Measurements from ENCODE around the gene RXRA. TPM values are rescaled to one million over a fixed set of nuclear protein-coding genes. Genes with fewer than 3 reads are reported as not detected.

The RXRA gene
- total RNA-seq, 1 experiment from 2014 or later: 15.7 TPM

- Histone ChIP-seq H3K36me3 (no peaks in the 10 kb centered on the region), H3K4me1 (replicated peaks) (no peaks in the 10 kb centered on the region), H3K4me3 (no peak overlapping the region), H3K27me3 (replicated peaks) (no peaks in the 10 kb centered on the region), H3K9me3 (replicated peaks) (no peaks in the 10 kb centered on the region), H3K27ac (no peak overlapping the region)
- no peak for DNase-seq (ENCODE audit: low read depth in 1 of 2, low spot score in 2 of 2)
Observed at GRCh38 chr9:134346840-134347583, 20.8 kb downstream of the RXRA start.

- H3K36me3 ChIP-seq: no peaks in the 10 kb centered on the region
- H3K27me3 ChIP-seq (replicated peaks): no peaks in the 10 kb centered on the region
- no peak overlapping the region for H3K27ac ChIP-seq
- H3K4me1 ChIP-seq (replicated peaks): no peaks in the 10 kb centered on the region
- no peaks in the 10 kb centered on the region for H3K9me3 ChIP-seq (replicated peaks)
- H3K4me3 ChIP-seq: no peak overlapping the region
- DNase-seq (ENCODE audit: low read depth in 1 of 2, low spot score in 2 of 2): no peak
Observed at GRCh38 chr9:134347996-134348395, 21.7 kb downstream of the RXRA start.

- Histone ChIP-seq H3K36me3 (no peaks in the 10 kb centered on the region), H3K4me3 (no peak overlapping the region), H3K27ac (no peak overlapping the region), H3K27me3 (replicated peaks) (no peaks in the 10 kb centered on the region), H3K4me1 (replicated peaks) (no peaks in the 10 kb centered on the region), H3K9me3 (replicated peaks) (no peaks in the 10 kb centered on the region)
- DNase-seq (ENCODE audit: low read depth in 1 of 2, low spot score in 2 of 2): no peak
Observed at GRCh38 chr9:134348404-134349155, 22.3 kb downstream of the RXRA start.

GRCh38 chr9:134349936-134350335, 23.7 kb downstream of the RXRA start:
- no peaks in the 10 kb centered on the region for H3K36me3 ChIP-seq
- DNase-seq (ENCODE audit: low read depth in 1 of 2, low spot score in 2 of 2): no peak
- H3K9me3 ChIP-seq (replicated peaks): no peaks in the 10 kb centered on the region
- no peaks in the 10 kb centered on the region for H3K4me1 ChIP-seq (replicated peaks)
- no peak overlapping the region for H3K27ac ChIP-seq
- H3K4me3 ChIP-seq: no peak overlapping the region
- H3K27me3 ChIP-seq (replicated peaks): no peaks in the 10 kb centered on the region

- H3K27ac ChIP-seq: no peak overlapping the region
- H3K4me3 ChIP-seq: no peak overlapping the region
- no peak for DNase-seq (ENCODE audit: low read depth in 1 of 2, low spot score in 2 of 2)
- no peaks in the 10 kb centered on the region for H3K4me1 ChIP-seq (replicated peaks)
- no peaks in the 10 kb centered on the region for H3K36me3 ChIP-seq
- H3K9me3 ChIP-seq (replicated peaks): no peaks in the 10 kb centered on the region
- no peaks in the 10 kb centered on the region for H3K27me3 ChIP-seq (replicated peaks)
Observed at GRCh38 chr9:134350416-134350994, 24.2 kb downstream of the RXRA start.

GRCh38 chr9:134351606-134352176, 25.4 kb downstream of the RXRA start:
- Histone ChIP-seq H3K36me3 (no peaks in the 10 kb centered on the region), H3K4me1 (replicated peaks) (no peaks in the 10 kb centered on the region), H3K27me3 (replicated peaks) (no peaks in the 10 kb centered on the region), H3K9me3 (replicated peaks) (no peaks in the 10 kb centered on the region), H3K27ac (no peak overlapping the region), H3K4me3 (no peak overlapping the region)
- no peak for DNase-seq (ENCODE audit: low read depth in 1 of 2, low spot score in 2 of 2)

GRCh38 chr9:134352247-134352933, 26.1 kb downstream of the RXRA start:
- DNase-seq (ENCODE audit: low read depth in 1 of 2, low spot score in 2 of 2): no peak
- Histone ChIP-seq H3K4me1 (replicated peaks) (no peaks in the 10 kb centered on the region), H3K36me3 (no peaks in the 10 kb centered on the region), H3K27ac (no peak overlapping the region), H3K27me3 (replicated peaks) (no peaks in the 10 kb centered on the region), H3K4me3 (no peak overlapping the region), H3K9me3 (replicated peaks) (no peaks in the 10 kb centered on the region)

- Histone ChIP-seq H3K4me3 (no peak overlapping the region), H3K9me3 (replicated peaks) (no peaks in the 10 kb centered on the region), H3K4me1 (replicated peaks) (no peaks in the 10 kb centered on the region), H3K36me3 (no peaks in the 10 kb centered on the region), H3K27me3 (replicated peaks) (no peaks in the 10 kb centered on the region), H3K27ac (no peak overlapping the region)
- DNase-seq (ENCODE audit: low read depth in 1 of 2, low spot score in 2 of 2): no peak
Observed at GRCh38 chr9:134353539-134353938, 27.3 kb downstream of the RXRA start.

GRCh38 chr9:134355158-134355557, 28.9 kb downstream of the RXRA start:
- H3K9me3 ChIP-seq (replicated peaks): no peaks in the 10 kb centered on the region

GRCh38 chr9:134355561-134356279, 29.5 kb downstream of the RXRA start:
- no peak for DNase-seq (ENCODE audit: low read depth in 1 of 2, low spot score in 2 of 2)
- Histone ChIP-seq H3K4me1 (replicated peaks) (no peaks in the 10 kb centered on the region), H3K27ac (no peak overlapping the region), H3K27me3 (replicated peaks) (no peaks in the 10 kb centered on the region), H3K9me3 (replicated peaks) (no peaks in the 10 kb centered on the region), H3K4me3 (no peak overlapping the region), H3K36me3 (no peaks in the 10 kb centered on the region)

More at GRCh38 chr9:134355158-134355557, 28.9 kb downstream of the RXRA start:
- H3K27ac ChIP-seq: no peak overlapping the region
- no peak for DNase-seq (ENCODE audit: low read depth in 1 of 2, low spot score in 2 of 2)
- no peaks in the 10 kb centered on the region for H3K4me1 ChIP-seq (replicated peaks)
- H3K4me3 ChIP-seq: no peak overlapping the region
- H3K36me3 ChIP-seq: no peaks in the 10 kb centered on the region
- H3K27me3 ChIP-seq (replicated peaks): no peaks in the 10 kb centered on the region

GRCh38 chr9:134356496-134357470, 30.5 kb downstream of the RXRA start:
- no peak for DNase-seq (ENCODE audit: low read depth in 1 of 2, low spot score in 2 of 2)
- H3K4me1 ChIP-seq (replicated peaks): no peaks in the 10 kb centered on the region
- H3K4me3 ChIP-seq: no peak overlapping the region
- H3K9me3 ChIP-seq (replicated peaks): no peaks in the 10 kb centered on the region
- H3K36me3 ChIP-seq: no peaks in the 10 kb centered on the region
- H3K27ac ChIP-seq: no peak overlapping the region
- H3K27me3 ChIP-seq (replicated peaks): no peaks in the 10 kb centered on the region

GRCh38 chr9:134357631-134358025, 31.4 kb downstream of the RXRA start:
- H3K9me3 ChIP-seq (replicated peaks): no peaks in the 10 kb centered on the region
- no peaks in the 10 kb centered on the region for H3K36me3 ChIP-seq
- H3K27ac ChIP-seq: no peak overlapping the region
- H3K4me1 ChIP-seq (replicated peaks): no peaks in the 10 kb centered on the region
- no peak overlapping the region for H3K4me3 ChIP-seq
- no peaks in the 10 kb centered on the region for H3K27me3 ChIP-seq (replicated peaks)
- DNase-seq (ENCODE audit: low read depth in 1 of 2, low spot score in 2 of 2): no peak
